ENCODE measurements around the gene LRRFIP1.

GRCh38 chr2:237820421-237820820 is 193.0 kb downstream of the LRRFIP1 start:
- TF ChIP-seq CTCF (IDR thresholded peaks at IDR 0.05) (no peak), POLR2A (IDR thresholded peaks at IDR 0.05) (no peak)

Measured in adrenal gland (tissue), 5 donors.